GM19025 (cell line): Measurements from ENCODE around the gene HHAT.

Source experiments
- ATAC-seq: cut with Tn5 transposase; IDR thresholded peaks from one replicate; pipeline ENCODE4 v1.9.1; 2021; ENCODE audit warnings: mild to moderate bottlenecking, low read depth, moderate library complexity; ENCODE audit not compliant: unreplicated experiment

Gene HHAT

DNA sequence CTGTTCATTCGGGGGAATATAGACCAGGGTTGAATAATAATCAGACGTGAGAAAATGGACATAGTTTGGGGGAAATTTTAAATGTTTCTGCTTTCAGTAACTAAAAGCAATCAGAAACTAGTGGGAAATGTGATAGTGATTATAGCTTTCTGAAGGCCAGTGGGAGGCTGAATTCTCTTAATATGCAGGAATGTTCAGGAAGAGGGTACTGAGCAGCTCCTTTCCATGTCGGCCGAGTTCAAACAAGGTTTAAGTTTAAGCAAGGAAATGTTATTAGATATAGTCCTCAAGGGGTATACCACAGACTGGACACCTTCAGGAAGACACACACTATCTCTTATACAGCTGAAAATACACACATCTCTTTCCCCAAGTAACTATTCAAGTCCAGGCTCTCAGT lies 105.5 kb downstream of the HHAT start:
- no peak for ATAC-seq

DNA sequence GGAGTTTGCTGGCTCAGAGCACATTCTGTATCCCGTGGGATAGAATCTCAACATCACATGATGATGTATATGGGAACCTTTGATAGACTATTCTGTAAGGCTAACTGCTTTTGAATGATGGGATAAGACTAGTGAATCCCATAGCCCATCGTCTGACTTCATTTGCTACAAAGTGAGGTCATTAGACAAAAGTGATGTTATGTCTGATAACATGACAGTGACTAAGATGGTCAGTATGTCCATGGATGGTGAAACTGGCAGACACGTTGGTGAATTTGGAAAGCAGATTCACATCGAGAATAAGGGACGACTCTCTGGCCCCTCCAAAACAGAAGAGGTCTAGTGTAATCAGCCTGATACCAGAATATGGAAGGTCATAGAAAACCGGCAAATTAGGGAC lies 108.4 kb downstream of the HHAT start:
- no peak for ATAC-seq

DNA sequence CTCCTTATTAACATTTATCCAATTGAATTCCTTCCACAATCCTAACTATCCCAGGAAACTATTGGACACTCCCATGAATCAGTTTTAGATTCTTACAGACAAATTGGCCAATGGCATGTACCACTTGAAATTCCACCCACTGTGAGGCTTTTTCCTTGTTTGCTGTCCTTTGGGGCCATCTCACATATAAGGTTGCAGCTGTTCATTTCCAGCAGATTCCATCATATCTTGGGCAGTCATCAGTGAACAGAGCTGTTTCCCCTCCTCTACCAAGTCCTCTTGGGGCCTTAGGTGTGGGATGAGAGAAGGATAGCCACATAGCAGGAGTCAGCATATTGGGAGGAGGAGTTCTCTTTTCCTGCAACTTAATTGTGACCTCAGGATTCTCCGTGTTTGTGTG lies 109.1 kb downstream of the HHAT start:
- no peak for ATAC-seq

DNA sequence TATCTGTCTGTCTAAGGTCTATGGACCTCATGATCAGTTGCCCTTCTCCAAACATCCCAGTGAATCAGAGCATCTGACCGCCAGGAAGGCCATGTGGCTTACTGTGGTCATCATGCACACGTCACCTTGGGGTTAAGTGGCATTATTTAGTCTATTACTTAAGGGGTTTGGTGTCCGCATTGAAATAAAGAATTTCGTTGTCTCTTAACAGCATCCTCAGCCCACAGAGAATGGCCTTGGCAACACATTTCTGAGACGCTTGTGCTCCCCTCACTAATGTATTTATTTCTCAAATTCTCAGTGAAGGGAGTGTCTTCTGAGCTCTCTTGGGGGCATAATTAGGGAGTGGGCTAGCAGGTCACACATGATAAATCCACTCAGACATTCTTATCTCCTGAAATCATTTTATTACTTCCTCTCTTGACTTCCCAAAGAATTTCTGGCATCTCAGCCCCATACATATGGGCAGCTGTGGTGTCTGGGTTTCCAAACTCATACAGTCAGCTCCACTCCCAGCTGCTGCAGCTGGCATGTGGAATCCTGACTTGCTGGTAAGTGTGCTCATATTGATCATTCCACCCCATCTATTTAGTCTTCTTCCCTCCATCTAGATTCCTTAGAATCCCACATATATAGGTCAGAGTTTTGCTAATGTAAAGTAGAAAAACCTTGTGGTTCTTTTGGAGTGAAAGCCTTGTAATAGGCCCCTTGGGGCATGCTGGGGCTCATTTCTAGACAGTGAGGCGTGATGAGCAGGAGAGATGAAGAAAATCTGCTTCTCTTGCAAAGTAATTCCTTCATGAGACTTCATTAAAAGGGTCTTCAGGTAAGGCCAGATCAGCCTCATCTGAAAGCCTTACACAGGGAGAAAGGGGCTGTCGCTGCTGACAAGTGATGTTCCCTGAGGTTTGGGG lies 110.5 kb downstream of the HHAT start:
- no peak for ATAC-seq

DNA sequence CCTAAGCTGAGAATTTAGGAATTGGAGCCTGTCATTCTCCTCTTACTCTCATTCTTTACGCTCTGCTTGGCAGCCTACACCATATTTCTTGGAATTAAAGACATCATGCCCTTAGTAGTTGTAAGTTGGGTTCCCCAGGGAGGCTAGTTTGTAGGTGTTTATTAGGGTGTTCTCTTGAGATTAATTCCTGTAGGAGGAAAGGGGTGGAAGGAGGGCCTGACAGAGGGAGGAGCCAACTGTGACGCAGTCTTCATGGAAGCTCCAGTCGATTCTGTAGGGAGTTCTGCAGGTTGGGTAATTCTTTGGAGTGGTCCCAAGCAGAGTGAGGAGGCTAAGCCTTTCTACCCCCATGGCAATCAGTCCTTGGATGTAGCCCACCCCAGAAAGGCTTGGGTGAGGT lies 111.4 kb downstream of the HHAT start:
- no peak for ATAC-seq

DNA sequence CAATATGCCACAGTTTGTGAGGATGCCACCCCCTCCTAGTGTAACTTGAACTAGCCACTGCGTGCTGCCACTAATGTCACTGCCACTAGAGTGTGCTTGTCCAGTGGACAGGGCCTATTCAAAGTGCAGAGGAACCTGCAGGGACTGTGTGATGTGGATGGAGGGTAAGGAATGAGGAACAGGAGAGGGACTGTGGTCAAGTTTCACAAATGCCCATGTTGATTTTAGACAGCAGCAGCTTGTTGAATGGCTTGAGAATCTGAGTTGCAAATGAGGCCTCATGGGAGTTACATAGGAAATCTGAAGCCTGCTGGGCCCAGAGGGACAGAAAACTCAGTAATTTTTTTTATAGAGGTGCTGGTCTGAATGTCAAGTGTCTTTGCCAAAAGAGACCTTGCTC lies 112.3 kb downstream of the HHAT start:
- no peak for ATAC-seq

DNA sequence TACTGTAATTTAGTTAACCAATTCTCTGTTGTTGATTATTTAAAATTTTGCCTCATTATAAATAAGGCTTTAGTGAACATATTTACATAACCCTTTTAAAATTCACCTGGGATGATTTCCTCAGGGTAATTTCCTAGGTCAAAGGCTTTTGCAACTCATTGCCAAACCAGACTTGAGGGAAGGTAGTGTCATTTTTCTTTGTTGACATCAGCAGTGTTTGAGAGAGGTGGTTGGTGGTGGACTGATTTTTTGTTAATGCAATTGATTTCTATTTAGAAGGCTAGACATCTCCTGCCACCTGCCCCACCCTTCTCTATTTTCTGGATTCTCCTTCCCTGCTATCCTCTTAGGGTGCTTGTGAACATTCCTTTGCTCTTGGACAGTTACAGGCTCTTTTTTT lies 116.8 kb downstream of the HHAT start:
- ATAC-seq, result no peak

DNA sequence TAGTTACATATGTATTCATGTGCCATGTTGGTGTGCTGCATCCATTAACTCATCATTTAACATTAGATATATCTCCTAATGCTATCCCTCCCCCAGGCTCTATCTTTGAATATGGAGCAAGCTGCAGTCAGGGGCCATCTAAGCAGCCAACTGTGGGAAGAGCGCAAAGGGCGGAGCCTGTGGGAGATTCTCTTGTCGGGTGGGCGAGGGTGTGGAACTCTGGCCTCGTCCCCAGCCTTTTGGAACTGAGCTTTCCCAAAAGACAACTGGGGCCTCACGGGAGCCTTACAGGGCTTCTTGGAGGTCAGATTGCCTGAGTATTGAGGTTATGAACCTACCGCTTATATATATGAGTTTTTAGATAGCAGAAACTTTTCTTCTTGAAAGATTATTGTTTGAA lies 117.2 kb downstream of the HHAT start:
- no peak for ATAC-seq

DNA sequence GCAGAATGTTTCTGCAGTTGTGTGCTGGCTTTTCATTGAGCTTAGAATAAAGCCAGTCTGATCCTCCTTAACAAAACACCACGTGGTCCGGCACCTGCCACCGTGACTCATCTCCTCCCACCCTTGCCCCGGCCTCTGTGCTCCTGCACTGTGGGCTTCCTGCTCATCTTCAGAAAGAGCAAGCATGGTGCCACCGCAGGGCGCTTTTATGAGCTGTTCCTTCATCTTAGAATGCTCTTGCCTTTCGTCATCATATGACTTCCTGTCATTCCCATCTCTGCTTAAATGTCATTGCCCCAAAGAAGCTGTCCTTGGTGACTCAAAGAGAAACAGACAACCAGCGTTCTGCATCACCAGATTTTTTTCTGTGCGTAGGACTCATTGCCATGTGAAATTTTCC lies 117.8 kb downstream of the HHAT start:
- peak; percentile 80 for ATAC-seq

DNA sequence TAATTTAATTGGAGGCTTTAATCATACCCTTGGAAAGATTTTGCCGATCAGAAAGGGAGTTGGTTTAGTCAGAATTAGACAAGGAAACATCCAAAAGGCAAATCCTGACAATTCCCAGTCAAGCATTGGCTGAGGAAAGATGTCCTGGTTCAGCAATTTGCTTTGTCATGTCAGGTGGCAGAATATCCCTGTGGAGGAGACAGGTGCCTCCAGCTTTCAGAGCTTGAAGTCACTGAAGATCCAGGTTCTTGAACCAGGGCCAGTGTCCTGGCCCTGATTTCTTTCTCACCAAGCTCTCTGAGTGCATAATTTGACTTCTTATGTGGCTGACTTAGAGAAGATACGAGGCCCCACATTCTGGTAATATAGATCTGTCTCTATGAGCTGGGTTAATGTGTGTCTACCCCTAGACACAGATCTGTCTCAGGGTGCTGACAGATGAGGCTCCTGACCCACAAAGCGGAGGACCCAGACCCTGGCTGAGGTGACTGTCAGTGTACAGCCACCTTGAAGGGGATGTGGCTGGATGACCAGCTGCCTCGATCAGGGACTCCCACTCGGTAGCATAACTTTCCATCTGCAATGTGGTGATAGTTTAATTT lies 118.9 kb downstream of the HHAT start:
- no peak for ATAC-seq

DNA sequence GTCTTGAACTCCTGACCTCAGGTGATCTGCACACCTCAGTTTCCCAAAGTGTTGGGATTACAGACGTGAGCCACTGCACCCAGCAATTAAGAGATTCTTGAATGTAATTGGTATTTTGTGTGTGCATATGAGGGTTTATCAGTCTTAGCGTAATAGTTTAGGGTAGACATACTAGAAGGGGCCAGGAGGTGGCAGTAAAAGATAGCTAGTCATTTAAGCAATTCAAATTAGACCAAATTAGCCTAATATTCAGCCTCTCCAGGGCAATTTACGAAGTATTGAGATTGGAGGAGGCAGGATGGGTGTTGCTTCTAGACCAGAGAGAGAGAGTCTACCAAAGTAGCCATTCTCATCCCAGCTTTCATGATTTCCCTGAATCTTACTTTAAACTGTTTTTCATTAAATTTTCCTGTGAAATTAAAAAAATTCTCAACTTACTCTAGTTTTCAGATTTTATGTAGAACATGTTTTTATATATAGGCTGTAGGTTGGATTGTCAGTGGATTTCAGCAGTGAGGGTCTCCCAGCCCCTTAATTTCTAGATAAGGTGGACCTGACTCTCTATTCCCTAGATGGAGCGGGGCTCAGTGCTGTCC lies 119.7 kb downstream of the HHAT start:
- no peak for ATAC-seq

DNA sequence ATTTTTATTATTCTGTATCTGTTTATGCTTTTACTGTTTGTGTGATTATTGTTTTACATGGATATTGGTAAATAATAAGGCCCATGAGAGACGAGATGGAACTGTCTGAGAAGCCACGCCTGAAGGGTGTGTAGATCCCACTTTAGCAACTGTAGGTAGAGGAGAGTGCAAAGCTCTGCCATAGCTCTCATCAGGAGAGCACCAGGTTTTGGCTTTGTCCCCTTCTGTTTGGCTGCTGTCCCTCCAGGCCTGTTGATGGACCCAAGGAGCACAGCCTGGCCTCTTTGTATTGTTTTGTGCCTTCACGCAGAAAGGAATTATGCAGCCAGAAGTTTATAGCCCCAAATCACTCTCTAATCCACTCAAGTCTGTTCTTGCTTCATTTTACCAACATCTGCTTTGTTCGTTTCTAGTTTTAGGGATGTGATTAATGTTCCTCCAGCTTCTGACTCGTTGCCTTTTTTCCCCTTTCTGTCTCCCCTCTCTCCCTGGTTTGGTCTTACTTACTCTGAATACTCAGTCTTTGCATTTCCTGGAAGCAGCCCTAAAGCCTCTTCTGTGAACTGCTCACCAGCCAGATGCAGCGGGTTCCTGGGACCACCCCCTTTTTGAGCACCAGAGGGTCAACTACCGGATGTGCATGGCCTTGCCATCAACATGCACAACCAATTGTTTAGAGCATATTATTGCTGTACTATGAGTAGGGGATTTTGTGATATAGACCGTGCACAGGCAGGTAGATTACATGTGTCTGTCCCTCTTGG lies 127.3 kb downstream of the HHAT start:
- ATAC-seq, result no peak

DNA sequence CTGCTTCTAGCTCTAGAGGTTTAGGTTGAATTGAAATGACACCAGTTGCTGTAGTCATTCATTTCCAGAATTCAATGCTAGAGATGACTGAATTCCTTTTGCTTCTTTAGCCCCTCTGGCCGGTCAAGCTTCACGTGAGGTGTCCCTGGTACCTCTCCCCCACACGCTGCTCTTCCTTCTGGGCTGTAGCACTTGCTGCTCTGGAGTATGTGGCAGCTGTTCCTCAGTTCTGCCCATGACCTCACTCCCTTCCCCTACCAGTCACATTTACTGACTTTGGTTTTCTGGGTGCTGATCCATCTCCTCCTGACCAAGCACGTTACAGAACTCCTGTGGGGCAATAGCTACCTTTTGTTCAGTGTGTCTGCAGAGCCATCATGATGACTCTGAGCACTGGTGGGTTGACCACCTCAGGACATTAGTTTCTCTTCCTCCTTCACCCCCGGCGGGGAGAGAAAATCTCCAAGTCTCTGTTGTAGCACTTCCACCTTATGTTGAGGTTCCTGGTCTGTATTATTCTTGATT lies 128.1 kb downstream of the HHAT start:
- ATAC-seq, result no peak

DNA sequence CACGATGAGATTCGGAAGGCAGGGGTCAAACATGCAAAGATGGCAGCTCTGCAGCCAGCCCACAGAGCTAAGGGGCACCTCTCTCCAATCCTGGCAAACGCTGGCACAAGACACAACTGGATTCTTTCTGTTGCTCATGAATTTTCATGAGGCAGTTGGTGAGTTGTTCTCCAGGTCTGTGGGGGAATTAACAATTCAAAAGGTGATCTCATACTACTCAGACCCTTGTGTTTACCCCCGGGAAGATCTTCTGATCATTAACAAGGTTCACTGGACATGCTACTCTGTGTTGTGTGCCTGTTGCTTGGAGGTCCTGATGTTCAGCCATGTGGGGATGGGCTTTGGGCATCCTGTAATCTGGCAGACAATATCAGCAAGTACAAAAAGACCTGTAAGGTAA lies 128.9 kb downstream of the HHAT start:
- no peak for ATAC-seq

DNA sequence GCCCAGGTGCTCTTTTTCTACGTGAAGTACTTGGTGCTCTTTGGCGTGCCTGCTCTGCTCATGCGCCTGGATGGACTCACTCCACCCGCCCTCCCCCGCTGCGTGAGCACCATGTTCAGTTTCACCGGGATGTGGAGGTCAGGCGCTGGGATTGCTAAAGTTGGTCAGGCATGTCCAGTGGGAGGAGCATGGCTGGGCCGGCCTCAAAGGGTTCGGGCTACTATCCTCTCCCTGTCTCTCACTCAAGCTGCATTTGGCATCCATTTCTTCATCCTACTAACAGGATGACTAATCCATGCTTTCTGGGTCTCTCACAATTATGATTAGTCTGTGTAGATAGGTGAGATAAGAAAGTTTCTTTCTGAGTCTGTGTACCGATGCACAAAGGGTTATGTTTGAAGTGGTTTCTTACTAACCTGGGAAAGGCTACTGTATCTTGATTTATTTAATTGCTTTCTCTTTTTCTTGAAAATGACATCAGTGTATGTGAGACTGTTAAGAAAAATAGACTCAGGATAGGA lies 135.9 kb downstream of the HHAT start:
- ATAC-seq, result no peak

DNA sequence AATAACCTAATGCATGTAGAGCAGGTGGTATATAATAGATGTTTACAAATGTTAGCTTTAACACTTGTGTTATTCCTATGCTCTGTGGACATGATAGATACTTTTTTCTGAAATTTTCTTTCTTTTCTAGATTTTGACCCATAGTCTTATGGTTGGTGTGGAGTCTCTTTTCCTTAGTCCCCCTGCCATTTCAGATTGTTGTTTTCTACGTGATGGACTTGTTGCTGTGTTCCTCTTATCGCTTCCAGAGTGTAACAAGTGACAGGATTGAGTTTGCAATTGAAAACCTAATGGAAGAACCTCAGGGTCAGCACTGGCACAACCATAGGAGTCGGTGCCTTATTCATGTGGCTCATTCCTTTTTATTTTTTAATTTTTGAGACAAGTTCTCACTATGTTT lies 136.4 kb downstream of the HHAT start:
- ATAC-seq, result no peak

DNA sequence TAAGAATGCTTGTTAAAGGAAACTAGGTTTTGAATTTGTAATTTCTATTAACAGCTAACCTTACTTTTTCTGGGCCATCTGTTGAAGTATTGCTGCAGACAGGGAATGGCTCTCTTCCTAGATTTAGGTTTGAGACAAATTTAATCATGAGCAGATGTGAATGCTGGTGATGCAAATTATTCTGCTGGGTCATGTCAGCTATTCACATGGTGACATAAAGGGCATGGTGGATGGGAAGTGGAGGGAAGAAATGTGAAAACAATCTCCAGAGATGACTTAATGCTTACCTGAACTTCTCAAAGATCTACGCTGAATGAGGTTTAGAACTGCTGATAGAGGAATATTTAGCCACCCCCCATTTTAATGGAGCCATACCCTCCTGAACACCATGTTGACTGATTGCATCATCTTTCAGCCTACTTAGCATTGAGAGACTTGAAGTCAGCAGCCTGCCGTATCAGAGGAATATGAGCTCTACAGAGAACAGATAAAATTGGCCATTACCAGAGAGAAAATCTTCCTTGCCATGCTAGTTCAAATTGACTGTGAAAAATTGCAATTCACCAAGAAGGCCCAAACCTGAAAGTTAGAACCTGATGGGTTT lies 138.8 kb downstream of the HHAT start:
- no peak for ATAC-seq

DNA sequence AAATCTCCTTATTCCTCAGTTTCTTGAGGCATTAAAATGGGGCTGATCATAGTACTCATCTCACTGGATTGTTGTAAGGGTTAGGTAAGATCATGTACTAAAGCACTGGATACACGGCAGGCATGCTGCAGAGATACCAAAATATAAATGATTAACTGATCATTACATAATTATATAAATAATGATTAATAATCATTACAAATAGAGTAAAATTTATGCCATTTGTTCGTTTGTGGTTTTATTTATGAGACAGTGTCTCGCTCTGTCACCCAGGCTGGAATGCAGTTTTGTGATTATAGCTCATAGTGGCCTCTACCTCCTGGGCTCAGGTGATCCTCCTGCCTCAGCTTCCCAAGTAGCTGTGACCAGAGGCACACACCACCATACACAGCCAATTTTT lies 140.7 kb downstream of the HHAT start:
- ATAC-seq, result no peak

DNA sequence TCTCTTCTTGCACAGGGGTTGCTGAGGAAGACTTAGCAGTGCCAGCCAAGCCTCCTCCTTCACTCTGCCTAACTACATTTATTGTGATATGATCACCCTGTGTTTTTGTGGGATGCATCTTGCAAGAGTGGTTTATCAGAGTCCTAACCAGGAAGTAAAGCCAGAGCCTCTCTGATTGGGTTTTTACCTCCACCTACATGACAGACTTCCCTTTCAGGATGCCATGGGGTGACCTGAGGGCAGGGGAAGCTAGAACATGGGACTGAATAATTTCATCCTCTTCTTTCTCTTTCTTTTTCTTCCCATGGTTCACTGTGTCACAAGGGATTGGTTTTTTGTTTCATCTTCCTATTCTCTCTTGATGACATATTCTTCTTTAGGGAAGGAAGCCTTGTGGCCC lies 146.6 kb downstream of the HHAT start:
- no peak for ATAC-seq

DNA sequence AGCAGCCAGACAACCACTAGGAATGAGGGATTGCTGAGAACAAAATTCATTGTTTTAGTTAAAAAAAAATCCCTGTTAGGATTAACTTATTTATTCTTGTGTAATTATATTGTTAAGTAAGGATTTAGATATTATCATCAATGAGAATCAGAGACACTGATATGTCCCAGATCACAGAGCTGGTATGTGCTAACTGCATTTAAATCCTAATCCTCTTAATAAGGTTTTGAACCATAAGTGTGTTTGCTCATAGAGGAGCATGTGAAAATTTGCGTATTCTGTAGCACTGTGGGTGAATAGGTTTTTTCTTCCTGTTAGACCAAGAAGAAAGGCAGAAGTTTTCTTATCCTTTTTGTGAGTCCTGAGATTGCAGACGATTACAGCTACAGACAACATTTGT lies 147.1 kb downstream of the HHAT start:
- no peak for ATAC-seq
